CD4-positive, alpha-beta T cell treated with Interleukin-2 at 100 ng/mL for 4 hours (primary cell): ENCODE results near the gene COL4A2.
"Not testable (repeated sequence)": the region's sequence is repeated elsewhere in the genome, so short reads cannot be mapped to it uniquely, and the experiment has no call there.

Source experiments
- DNase-seq: peaks from one replicate; pipeline ENCODE4 v3.0.0-alpha.2; 2020; ENCODE audit warnings: low spot score

The COL4A2 gene

DNA sequence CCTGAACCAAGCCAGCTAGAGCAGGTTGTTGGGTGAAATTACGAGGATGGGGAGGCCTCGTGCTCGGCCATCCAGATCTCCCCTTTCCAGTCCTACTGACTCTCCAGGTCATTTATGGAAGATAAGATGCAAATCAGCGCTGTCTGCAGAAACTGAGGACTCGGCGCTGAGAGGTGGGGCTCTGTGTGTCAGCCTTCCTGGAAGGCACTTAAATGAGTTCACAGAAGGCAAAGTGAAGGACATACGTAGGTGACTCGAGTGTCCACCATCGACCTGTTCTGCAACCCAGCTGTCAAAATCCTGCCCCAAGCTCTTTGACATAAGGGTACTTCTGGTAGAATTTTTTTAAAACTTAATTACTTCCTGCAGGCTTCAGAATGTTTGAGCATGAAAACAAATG lies 168.0 kb downstream of the COL4A2 start:
- no peak for DNase-seq

GRCh38 chr13:110475550-110476219 lies 168.6 kb downstream of the COL4A2 start:
- no peak for DNase-seq

DNA sequence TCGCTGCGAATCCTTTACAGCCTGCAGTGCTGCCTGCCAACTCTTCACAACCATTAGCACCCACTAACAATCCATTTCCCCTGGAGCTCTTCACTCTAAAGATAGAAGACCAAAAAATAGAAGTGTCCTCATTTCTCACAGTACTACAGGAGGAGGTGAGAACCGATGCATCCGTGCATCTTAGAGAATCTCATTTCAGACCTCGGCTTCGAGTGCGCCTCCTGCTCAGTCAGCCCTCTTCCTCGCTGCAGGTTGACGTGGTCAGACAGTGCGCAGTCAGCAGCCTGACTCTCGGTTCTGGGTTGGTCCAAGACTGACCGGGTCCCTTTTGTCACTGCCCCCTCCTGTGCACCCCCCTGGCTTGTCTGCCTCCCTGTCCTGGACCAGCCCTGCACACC lies 169.1 kb downstream of the COL4A2 start:
- DNase-seq: no peak

GRCh38 chr13:110477706-110478245 lies 170.7 kb downstream of the COL4A2 start:
- no peak for DNase-seq

DNA sequence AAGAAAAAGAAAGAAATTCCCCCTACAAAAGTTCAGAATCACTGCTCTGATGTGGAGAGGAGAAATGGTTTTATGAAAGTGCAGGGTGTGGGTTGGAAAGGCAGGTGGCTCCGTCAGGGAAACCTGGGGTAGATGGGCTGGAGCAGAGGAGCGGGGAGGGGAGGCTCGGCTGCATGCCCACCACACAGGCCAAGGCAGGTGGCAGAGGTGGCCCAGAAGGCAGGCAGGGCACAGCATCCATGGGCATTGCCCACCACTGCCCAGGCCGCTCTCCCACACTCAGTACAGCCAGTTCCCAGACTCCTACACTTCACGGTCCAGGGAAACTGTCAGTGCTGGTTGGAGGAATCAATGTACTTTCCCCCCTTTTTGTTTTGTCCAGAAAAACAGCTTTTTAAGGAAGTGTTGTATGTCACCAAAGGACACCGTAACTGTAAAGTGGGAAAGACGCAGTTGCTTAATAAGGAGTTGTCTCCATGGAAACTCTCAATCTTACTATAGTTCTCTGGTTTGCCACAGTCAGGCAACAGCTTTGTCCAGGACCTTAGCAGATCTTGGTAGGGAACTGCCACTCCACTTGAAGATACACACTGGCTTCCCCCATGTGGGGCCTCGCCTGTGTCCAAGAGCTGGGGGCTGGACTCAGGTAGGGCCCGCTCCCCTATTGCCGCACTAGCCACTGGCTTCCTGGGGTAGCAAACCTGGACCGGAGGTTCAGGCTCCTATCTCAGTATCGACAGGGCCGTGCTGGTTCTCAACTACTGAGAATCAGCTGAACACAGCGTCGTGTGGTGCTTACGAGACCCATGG lies 171.5 kb downstream of the COL4A2 start:
- no peak for DNase-seq

- DNase-seq: no peak
These were observed 172.1 kb downstream of the COL4A2 start for GRCh38 chr13:110479215-110479545.

DNA sequence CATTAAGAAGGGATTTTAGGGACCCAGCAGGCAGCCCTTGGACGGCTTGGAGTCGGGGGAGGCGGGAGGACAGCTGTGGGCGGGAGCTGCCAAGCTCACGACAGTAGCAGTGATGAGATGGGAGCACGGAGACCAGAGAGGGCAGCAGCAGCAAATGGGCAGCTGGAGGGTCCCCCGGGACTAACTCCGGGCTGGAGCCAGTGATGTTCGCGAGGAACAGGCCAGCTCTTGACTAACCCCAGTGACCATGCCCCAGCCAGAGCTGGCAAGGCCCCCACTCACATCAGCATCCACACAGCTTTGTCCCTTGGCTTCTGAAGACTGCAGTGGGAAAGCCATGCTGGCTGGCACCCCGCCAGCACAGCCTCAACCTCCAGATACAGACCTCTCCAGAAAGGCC lies 172.6 kb downstream of the COL4A2 start:
- DNase-seq: no peak

GRCh38 chr13:110480161-110480560 lies 173.1 kb downstream of the COL4A2 start:
- DNase-seq: no peak

DNA sequence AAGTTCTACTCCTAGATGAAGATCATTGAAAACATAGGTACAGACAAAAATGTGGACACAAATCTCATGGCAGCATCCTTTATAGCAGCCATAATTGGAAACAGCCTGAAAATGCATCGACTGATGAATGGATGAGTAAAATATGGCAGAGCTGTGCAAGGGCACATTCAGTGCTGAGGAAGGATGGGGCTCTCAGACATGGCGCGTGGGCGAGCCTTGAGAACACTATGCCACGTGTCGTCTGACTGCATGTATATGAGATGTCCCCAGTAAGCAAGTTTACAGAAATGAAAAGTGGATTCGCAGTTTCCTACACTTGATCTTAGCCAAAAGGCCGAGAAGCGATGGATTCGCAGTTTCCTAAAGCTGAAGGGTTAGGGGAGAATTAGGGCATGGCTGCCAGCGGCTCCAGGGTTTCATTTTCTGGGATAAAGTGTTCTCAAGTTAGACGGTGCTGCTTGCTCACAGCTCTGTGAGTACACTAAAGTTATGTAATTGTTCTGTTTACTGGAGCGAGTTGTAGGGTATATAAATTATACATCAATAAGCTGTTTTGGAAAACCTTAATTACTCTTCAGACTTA lies 176.4 kb downstream of the COL4A2 start:
- no peak for DNase-seq

- DNase-seq: no peak
These were observed 177.4 kb downstream of the COL4A2 start for GRCh38 chr13:110484290-110485048.

- no peak for DNase-seq
These were observed 178.5 kb downstream of the COL4A2 start for GRCh38 chr13:110485604-110486003.

DNA sequence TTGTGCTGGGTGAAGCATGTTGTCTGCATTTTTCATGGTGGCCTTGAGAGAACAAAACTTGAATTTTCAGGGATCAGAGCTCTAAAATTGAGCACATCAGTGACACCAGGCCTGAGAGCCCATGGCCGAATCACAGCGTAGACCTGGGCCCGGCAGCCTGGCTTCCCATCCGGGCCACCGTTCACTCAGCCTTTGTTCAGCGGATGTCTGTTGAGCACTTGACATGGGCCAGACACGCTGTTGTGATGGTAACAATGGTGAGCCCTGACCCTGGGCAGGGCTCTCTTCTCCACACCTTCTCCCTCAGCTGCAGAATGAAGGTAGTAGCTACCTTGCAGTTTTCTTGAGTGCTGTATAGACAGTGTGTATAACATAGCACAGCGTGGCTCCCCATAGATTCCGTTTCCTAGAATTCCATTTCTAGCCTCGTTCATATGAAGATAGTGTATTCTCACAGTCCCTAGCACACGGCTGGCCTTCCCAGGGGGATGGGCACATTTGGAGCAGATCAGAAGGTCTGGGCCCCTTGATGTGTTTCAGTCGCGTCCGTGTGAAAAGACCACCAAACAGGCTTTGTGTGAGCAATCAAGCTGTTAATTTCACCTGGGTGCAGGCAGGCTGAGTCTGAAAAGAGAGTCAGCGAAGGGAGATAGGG lies 179.1 kb downstream of the COL4A2 start:
- no peak for DNase-seq

DNA sequence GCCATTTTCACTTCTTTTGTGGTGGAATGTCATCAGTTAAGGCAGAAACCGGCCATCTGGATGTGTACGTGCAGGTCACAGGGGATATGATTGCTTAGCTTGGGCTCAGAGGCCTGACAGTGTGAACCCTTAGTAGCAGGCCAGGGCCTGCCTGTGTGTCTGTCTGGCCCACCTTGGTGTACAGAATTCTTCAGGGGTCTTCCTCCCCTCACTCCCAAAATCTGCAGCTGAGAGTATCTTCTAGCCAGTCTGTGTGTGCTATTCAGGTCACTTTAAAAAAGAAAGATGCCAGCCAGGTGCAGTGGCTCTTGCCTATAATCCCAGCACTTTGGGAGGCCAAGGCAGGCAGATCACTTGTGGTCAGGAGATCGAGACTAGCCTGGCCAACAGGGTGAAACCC lies 179.8 kb downstream of the COL4A2 start:
- not testable (repeated sequence) for DNase-seq

GRCh38 chr13:110490009-110490770 lies 183.1 kb downstream of the COL4A2 start:
- no peak for DNase-seq

DNA sequence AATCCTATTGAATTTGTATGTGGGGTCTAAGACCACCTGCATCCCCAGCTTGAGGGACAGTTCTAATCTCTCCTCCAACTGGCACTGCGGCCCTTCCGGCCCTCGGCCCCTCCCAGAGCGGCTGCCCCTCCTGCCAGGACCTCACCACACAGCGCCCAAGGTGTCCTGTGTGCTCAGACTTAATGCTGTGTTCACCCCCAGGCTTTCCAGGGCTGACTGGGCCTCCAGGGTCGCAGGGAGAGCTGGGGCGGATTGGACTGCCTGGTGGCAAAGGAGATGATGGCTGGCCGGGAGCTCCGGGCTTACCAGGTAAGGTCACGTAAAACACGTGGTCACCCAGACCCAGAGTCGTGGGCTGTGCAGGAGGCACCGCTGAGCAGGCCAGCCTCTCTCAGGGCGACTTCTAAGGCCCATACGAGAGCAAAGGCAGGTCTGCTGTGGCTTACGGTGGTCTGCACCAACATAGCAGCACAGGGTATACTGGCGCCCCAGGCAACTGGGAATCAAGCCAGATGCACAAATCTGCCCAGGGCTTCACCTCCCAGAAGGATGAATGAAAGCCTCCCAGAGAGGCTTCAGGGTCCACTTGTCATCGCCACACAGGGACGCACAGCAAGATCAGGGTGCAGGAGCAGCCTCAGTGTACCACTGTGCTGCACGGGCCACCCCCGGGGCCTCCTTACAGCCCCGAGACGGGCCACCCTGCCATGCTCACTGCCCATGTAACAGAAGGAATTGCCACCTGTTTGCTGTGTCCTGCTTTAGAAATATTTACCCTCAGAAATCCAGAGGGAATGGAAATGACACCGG lies 185.0 kb downstream of the COL4A2 start:
- no peak for DNase-seq

- no peak for DNase-seq
These were observed 185.9 kb downstream of the COL4A2 start for GRCh38 chr13:110492679-110493593.

GRCh38 chr13:110493613-110494012 lies 186.5 kb downstream of the COL4A2 start:
- DNase-seq: no peak

DNA sequence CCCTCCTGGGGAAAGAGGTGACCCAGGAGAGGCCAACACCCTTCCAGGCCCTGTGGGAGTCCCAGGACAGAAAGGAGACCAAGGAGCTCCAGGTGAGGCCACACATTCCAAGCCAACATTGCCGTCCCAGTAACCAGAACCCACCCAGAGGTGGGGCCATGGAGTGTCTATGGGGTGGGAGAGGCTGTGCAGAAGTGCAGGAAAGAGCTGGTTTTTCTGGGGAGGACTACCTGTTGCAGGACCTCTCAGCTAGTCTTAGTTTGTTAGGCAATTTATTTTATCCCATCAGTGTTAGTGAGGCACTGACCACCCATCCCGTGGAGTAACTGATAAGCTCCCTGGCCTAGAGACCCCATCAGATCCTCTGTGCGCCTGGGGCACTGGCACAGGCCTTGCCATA lies 188.3 kb downstream of the COL4A2 start:
- DNase-seq: no peak

DNA sequence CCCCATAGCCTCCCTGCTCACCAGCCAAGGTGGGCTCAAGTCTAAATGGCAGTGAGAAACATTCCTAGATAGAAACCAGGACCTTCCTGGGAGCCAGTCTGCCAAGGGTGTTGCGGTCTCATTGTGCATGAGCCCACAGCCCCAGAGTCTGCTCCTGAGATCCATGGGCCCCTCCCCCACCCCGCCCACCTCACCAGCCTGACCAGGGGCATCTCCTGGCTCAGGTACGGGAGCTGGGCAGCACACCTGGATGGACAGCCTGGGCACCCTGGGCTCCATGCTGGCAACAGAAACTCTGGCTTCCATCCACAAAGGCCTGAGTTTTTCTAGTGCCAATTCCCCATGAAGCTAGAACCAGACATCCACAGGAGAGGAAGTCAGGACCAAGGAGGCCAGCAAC lies 188.8 kb downstream of the COL4A2 start:
- no peak for DNase-seq
